ENCODE data around the gene VMP1.

DNA sequence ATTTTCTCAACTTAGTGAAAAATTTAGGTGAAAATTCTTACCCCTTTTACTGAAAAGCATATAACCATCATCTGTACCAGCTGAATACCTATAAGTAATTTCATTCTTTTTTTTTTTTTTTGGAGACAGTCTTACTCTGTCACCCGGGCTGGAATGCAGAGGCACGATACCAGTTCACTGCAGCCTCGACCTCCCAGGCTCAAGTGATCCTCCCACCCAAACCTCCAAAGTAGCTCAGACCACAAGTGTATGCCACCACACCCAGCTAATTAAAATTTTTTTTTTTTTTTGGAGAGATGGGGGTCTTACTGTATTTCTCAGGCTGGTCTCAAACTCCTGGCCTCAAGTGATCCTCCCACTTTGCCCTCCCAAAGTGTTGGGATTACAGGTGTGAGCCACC, 151.5 kb downstream of the VMP1 start:
- TF ChIP-seq, protein P1, sequence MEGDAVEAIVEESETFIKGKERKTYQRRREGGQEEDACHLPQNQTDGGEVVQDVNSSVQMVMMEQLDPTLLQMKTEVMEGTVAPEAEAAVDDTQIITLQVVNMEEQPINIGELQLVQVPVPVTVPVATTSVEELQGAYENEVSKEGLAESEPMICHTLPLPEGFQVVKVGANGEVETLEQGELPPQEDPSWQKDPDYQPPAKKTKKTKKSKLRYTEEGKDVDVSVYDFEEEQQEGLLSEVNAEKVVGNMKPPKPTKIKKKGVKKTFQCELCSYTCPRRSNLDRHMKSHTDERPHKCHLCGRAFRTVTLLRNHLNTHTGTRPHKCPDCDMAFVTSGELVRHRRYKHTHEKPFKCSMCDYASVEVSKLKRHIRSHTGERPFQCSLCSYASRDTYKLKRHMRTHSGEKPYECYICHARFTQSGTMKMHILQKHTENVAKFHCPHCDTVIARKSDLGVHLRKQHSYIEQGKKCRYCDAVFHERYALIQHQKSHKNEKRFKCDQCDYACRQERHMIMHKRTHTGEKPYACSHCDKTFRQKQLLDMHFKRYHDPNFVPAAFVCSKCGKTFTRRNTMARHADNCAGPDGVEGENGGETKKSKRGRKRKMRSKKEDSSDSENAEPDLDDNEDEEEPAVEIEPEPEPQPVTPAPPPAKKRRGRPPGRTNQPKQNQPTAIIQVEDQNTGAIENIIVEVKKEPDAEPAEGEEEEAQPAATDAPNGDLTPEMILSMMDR (conservative IDR thresholded peaks at IDR 0.05 in 1 of 2, IDR thresholded peaks at IDR 0.05 in 1 of 2; ENCODE audit: extremely low read depth in 1 of 2, insufficient read depth in 1 of 2, low read depth in 1 of 2, low read length in 2 of 2): no peak
- TF ChIP-seq EZH2 (IDR thresholded peaks at IDR 0.05; ENCODE audit: borderline replicate concordance, low read length): no peak
